Ishikawa (cell line): ENCODE results near the gene TCN1.

Source experiments
- EP300 ChIP-seq: IDR thresholded peaks from 2 replicates; pipeline ENCODE4 v1.6.1; 2012; ENCODE audit warnings: borderline replicate concordance
- TAF1 ChIP-seq: IDR thresholded peaks from 2 replicates; pipeline ENCODE4 v1.6.1; 2012; ENCODE audit warnings: low read depth, mild to moderate bottlenecking
- YY1 ChIP-seq: IDR thresholded peaks from 2 replicates; pipeline ENCODE4 v1.6.1; 2012; ENCODE audit warnings: low read depth
- TF ChIP-seq, protein P1 (sequence below): IDR thresholded peaks from 2 replicates; pipeline ENCODE4 v1.6.1; 2012; ENCODE audit warnings: low read depth, mild to moderate bottlenecking

DNA sequence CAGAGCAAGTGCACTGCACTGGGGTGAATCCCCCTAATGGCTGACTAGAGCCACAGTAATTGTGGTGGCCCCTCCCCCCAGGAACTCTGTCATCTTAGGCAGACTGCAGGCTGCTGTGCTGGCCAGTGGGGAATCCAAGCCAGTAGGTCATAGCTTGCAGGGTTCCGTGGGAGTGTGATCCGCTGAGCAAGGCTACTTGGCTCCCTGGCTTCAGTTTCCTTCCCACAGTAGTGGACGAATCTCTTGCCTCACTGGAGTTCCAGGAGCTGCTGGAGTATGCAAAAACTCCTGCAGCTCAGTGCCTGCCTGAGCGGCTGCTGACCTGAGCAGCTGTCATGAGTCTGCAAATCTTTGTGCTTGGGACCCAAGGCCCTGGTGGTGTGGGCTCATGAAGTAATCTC lies 25.5 kb upstream of the TCN1 start:
- TF ChIP-seq TAF1 = no peak
- no peak for TF ChIP-seq YY1
- TF ChIP-seq, protein P1, sequence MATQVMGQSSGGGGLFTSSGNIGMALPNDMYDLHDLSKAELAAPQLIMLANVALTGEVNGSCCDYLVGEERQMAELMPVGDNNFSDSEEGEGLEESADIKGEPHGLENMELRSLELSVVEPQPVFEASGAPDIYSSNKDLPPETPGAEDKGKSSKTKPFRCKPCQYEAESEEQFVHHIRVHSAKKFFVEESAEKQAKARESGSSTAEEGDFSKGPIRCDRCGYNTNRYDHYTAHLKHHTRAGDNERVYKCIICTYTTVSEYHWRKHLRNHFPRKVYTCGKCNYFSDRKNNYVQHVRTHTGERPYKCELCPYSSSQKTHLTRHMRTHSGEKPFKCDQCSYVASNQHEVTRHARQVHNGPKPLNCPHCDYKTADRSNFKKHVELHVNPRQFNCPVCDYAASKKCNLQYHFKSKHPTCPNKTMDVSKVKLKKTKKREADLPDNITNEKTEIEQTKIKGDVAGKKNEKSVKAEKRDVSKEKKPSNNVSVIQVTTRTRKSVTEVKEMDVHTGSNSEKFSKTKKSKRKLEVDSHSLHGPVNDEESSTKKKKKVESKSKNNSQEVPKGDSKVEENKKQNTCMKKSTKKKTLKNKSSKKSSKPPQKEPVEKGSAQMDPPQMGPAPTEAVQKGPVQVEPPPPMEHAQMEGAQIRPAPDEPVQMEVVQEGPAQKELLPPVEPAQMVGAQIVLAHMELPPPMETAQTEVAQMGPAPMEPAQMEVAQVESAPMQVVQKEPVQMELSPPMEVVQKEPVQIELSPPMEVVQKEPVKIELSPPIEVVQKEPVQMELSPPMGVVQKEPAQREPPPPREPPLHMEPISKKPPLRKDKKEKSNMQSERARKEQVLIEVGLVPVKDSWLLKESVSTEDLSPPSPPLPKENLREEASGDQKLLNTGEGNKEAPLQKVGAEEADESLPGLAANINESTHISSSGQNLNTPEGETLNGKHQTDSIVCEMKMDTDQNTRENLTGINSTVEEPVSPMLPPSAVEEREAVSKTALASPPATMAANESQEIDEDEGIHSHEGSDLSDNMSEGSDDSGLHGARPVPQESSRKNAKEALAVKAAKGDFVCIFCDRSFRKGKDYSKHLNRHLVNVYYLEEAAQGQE = no peak
- TF ChIP-seq EP300 = no peak
